Measurements from ENCODE around the gene FOXC2. TPM values are rescaled to one million over a fixed set of nuclear protein-coding genes. Genes with fewer than 3 reads are reported as not detected.

FOXC2 gene
- polyA plus RNA-seq, 3 donors: not detected

DNA sequence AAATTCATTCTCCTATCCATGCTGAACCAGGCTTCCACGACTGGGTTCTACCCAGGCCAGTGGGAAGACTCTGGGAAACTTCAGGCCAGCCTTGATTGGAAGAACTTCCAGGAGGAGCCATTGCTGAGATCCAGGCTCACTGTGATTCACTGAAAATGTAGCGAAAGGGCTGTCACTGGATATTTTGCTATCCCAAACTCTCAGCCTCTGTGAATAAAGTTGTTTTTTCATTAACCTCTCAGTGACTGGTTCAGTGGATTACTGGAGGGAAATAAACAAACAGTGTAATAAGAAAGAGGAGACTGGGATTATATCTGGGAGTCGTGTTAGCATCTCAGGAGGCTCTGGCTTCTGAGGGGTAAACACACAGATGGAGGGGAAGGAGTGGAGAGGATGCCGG lies 14.8 kb downstream of the FOXC2 start:
- peak overlapping the region in 1 of 2 donors; percentile 55 for H3K4me3 Mint-ChIP-seq
- Histone ChIP-seq H3K9me3 (replicated peaks in 1 of 2; ENCODE audit: control insufficient read depth in 1 of 2, insufficient read depth in 1 of 2, low read length in 2 of 2) (peaks cover 6 to 11% of the 10 kb centered on the region in 2 donors), H3K27ac (ENCODE audit: low read depth in 1 of 2, low read length in 2 of 2) (no peak overlapping the region), H2AFZ (ENCODE audit: insufficient read depth, low read depth, low read length, poor library complexity, severe bottlenecking) (no peak overlapping the region), H3K4me1 (ENCODE audit: control insufficient read depth in 1 of 2, insufficient read depth in 2 of 2, low read length in 2 of 2) (peaks cover 3 to 5% of the 10 kb centered on the region in 2 donors), H3K79me2 (ENCODE audit: insufficient read depth, low read length) (no peaks in the 10 kb centered on the region), H3K27me3 (ENCODE audit: control insufficient read depth in 2 of 2, insufficient read depth in 2 of 2, low read length in 2 of 2) (peaks cover 32 to 49% of the 10 kb centered on the region in 2 donors), H3K9ac (ENCODE audit: insufficient read depth, low read length, poor library complexity, severe bottlenecking) (no peak overlapping the region), H4K20me1 (ENCODE audit: insufficient read depth, low read length) (no peaks in the 10 kb centered on the region), H3K4me2 (replicated peaks; ENCODE audit: extremely low read depth, low read length, poor library complexity, severe bottlenecking) (no peak overlapping the region), H3K4me3 (replicated peaks in 1 of 3; ENCODE audit: low read depth in 2 of 3, low read length in 3 of 3) (no peak overlapping the region), H3K36me3 (replicated peaks in 1 of 2; ENCODE audit: control insufficient read depth in 1 of 2, insufficient read depth in 2 of 2, low read length in 2 of 2) (no peaks in the 10 kb centered on the region)
- peaks cover 0 to 6% of the 10 kb centered on the region in 2 donors for H3K36me3 Mint-ChIP-seq
- H3K4me1 Mint-ChIP-seq: peaks cover 4% of the 10 kb centered on the region
- TF ChIP-seq, protein P1, sequence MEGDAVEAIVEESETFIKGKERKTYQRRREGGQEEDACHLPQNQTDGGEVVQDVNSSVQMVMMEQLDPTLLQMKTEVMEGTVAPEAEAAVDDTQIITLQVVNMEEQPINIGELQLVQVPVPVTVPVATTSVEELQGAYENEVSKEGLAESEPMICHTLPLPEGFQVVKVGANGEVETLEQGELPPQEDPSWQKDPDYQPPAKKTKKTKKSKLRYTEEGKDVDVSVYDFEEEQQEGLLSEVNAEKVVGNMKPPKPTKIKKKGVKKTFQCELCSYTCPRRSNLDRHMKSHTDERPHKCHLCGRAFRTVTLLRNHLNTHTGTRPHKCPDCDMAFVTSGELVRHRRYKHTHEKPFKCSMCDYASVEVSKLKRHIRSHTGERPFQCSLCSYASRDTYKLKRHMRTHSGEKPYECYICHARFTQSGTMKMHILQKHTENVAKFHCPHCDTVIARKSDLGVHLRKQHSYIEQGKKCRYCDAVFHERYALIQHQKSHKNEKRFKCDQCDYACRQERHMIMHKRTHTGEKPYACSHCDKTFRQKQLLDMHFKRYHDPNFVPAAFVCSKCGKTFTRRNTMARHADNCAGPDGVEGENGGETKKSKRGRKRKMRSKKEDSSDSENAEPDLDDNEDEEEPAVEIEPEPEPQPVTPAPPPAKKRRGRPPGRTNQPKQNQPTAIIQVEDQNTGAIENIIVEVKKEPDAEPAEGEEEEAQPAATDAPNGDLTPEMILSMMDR (IDR thresholded peaks at IDR 0.05): no peak
- no peak overlapping the region for H3K27ac Mint-ChIP-seq
- intact Hi-C loops (cut with micrococcal nuclease): no loop called here
- 90% methylated on average over 4 of the region's 4 CpGs for WGBS (ENCODE audit: insufficient coverage)
- H3K9me3 Mint-ChIP-seq: peaks cover 0 to 6% (median 4%) of the 10 kb centered on the region in 7 donors
- DNase-seq: no peak
- peaks cover 52 to 56% (median 52%) of the 10 kb centered on the region in 3 donors for H3K27me3 Mint-ChIP-seq (ENCODE audit: low read depth in 3 of 3)

DNA sequence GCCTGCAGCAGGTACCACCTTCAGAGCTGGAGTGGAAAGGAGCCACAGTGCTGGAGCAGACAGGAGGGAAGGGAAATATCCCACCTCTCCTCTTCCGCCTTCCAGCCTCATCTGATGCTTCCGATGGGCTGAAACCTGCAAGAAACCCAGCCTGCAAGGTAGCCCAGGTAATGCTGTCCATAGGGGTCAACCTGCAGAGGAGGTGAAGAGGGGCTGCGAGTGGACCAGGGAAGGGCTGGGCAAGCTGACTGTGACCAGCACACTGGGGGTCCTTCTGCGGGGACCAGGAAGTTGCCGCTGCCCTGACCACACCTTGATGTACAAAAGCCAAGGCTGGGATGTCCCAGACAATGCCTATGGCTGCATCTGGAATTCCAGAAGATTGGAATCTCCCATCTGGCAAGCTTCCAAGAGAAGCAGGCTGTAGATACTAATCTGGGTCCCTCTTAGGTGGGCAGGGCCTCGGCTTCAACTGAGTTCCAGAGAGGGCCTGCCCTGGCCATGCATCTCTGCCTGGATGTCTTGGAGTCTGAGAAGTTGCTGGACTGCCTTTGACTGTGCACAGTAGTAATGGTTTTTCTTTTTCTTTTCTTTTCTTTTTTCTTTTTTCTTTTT lies 17.5 kb downstream of the FOXC2 start:
- Mint-ChIP-seq H3K9me3 (peaks cover 0 to 3% (median 0%) of the 10 kb centered on the region in 7 donors), H3K27ac (no peak overlapping the region)
- TF ChIP-seq, protein P1 (IDR thresholded peaks at IDR 0.05): no peak

More for the DNA sequence above, 17.5 kb downstream of the FOXC2 start:
- no peak for DNase-seq
- Histone ChIP-seq H3K27me3 (ENCODE audit: control insufficient read depth in 2 of 2, insufficient read depth in 2 of 2, low read length in 2 of 2) (peaks cover 12 to 24% of the 10 kb centered on the region in 2 donors), H3K9me3 (replicated peaks in 1 of 2; ENCODE audit: control insufficient read depth in 1 of 2, insufficient read depth in 1 of 2, low read length in 2 of 2) (no peaks in the 10 kb centered on the region), H3K27ac (ENCODE audit: low read depth in 1 of 2, low read length in 2 of 2) (no peak overlapping the region), H3K9ac (ENCODE audit: insufficient read depth, low read length, poor library complexity, severe bottlenecking) (no peak overlapping the region), H3K4me1 (ENCODE audit: control insufficient read depth in 1 of 2, insufficient read depth in 2 of 2, low read length in 2 of 2) (no peaks in the 10 kb centered on the region), H2AFZ (ENCODE audit: insufficient read depth, low read depth, low read length, poor library complexity, severe bottlenecking) (no peak overlapping the region), H3K4me3 (replicated peaks in 1 of 3; ENCODE audit: low read depth in 2 of 3, low read length in 3 of 3) (no peak overlapping the region), H4K20me1 (ENCODE audit: insufficient read depth, low read length) (no peaks in the 10 kb centered on the region), H3K4me2 (replicated peaks; ENCODE audit: extremely low read depth, low read length, poor library complexity, severe bottlenecking) (no peak overlapping the region), H3K36me3 (replicated peaks in 1 of 2; ENCODE audit: control insufficient read depth in 1 of 2, insufficient read depth in 2 of 2, low read length in 2 of 2) (no peaks in the 10 kb centered on the region), H3K79me2 (ENCODE audit: insufficient read depth, low read length) (no peaks in the 10 kb centered on the region)
- Mint-ChIP-seq H3K36me3 (peaks cover 0 to 2% of the 10 kb centered on the region in 2 donors), H3K4me3 (no peak overlapping the region), H3K4me1 (no peaks in the 10 kb centered on the region), H3K27me3 (ENCODE audit: low read depth in 3 of 3) (peaks cover 28 to 30% (median 30%) of the 10 kb centered on the region in 3 donors)
- WGBS (ENCODE audit: insufficient coverage): 89% methylated on average over 4 of the region's 6 CpGs
- intact Hi-C loops (cut with micrococcal nuclease): no loop called here

Measured in CD14-positive monocyte (primary cell).